Dedifferentiated amniotic fluid mesenchymal stem cell (primary cell): Measurements from ENCODE around the gene KIFC3.
A peak's percentile ranks its signal among the peaks of the same experiment; 100 is the strongest.
"Not testable (repeated sequence)": the region's sequence is repeated elsewhere in the genome, so short reads cannot be mapped to it uniquely, and the experiment has no call there.

Experiments
- DNase-seq: peaks from one replicate; pipeline ENCODE4 v3.0.0-alpha.2; 2016; ENCODE audit errors: extremely low spot score

KIFC3 gene

DNA sequence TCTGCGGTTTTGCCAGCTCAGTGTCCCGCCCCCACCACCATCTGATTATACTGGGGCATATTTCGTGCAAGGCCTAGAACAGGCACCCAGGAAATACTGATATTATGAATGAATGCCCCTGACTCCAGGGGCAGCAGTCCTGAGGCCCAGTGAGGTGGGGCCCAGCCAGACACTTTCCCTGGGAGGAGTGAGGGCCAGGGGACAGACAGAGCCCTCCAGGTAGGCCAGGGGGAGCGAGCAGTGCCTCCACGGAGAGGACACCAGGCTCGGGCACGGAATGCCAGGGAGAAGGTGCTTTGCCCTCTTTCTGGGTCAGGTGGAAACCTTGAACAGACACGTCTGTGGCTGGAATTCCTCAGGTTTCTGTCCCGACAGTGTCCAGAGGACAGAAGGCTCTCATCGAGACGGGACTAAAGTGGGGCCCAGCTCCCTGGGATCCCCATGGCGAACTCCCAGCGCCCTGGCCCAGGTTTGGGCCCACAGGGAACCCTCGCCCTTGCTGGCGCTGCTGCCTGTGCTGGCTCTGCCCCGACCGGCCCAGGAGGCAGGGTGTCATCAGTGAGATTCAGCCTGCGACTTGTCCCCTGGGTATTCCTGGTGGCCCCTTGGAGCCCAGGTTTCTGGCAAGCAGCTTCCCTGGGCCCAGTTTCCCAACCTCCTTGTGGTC, 62.4 kb downstream of the KIFC3 start:
- no peak for DNase-seq

DNA sequence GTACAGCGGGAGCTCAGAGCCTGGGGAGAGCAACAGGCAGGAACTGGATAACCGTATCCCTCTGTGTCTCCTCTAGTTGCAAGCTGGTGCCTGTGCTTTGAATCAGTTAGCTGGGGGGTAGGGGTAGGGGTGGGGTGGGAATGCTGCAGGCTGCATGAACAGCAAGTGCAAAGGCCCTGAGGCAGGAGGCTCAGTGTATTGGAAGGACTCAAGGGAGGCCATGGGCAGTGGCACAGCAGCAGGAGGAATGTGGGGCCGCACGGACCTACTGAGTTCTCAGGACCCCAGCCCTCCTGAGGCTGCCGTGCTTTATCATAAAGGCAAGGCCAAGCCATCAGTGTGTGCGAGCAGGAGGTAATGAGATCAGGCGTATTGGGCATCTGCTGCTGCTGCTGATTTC, 63.4 kb downstream of the KIFC3 start:
- no peak for DNase-seq

DNA sequence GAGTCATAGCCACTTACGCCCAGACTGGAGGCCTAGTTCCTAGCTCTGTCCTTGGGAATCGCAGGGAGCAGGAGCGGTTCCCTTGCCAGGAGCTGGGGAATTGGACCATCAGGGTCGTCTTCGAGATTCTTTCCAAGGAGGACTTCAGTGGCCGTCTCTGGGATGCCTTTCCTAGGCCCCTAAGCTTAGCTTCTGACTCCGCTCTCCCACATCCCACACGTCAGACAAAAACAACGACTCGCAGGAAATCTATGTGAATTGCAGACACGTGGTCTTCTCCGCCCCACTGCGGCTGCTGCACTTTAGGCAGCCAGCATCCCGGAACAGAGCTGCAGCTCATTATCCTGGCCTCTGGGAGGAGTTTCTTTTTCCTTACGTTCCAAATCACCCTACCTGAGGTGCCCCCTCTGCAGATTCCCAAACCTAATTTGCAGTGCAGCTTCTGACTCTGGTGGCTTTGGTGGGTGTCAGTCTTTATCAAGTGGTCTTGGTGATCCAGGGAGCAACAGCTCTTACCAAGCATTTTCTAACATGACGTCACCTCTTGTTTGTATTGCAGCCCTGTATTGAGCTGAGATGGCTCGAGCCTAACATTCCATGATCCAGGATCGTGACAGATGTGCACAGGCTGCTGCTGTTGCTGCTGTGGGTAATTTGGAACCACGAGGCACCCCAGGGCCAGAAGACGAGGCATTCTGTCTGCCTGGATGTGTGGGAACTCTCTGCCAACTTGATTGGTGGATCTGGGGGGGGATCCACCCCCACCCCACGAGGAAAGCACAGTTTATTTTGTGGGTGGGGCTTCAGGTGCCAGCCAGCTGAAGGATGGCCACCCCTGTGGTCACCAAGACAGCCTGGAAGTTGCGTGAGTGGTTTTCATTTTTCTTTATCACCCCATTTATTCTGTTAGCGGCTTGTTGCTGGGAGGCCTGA, 65.6 kb downstream of the KIFC3 start:
- peak; percentile 40 for DNase-seq

DNA sequence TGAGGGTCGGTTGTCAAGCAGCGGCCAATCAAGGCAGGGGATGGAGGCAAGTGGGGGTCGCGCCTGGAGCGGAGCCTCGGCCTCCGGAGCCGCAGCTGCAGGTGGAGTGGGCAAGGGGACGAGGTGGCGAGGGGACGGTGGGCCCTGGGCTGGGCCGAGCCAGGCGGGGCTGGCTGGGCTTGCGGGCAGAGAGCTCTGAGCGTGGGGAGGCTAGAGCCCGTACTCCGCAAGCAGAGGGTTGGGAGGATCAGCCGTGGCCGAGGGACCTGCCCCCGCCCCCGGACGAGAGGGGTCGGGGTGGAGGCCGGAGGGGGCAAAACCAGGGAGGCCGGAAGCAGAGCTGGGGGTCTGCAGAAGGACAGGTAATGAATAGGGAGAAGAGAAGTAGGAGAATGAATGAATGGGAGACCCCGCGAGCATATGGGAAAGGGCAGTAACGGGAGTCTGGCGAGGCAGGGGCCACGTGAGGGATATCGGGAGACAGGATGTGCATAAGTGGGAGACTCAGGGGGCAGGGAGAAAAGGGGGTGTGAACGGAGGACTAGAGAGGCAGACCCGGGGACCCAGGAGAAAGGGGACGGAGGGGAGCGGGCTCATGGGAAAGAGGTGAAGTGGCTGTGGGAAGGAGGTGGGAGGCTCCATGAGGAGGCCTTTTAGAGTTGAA, 66.4 kb downstream of the KIFC3 start, which contains the start of gene KATNB1:
Gene KATNB1 (plus strand): TSS at position 16 of the 664 bp plus-strand sequence. CDS start 1,474 bp downstream, outside the sequence.
- DNase-seq = no peak

DNA sequence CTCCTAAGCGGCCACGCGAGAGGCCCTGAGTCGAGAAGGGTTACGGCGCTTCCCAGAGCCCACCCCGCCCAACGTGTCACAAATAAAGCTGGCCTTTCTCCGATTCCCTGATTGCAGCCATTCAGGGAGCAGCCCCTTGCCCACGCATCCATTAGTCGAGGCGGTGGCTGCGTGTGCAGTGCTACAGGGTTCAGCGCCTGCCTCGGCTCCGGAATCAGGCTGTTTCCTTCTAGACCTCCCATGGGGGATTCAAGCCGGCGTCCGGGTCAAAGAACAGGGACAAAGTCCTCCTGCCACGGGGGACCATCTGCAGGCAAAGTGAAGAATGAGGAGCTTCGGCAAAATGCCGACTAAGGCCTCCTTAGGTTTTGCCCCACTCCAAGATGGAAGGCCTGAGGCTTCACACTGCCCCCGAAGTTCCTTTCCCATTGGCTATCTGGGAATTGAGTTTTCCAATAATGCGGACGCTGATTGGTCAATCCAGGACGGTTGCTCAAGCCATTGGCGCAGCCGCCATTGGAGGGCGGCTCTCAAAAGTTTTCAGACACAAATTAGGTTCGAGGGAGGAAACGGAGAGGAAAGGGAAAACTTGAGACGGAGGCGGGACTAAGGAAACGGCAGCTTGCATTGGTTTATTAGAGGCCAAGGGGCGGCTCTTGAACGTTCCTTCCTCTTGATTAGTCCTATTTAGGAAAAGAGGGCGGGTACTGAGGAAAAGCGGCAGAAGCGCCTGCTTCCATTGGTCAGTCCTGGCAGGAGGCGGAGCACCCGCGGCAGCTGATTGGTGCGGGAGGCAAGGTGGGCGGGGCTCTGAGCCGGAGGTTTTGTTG, 67.2 kb downstream of the KIFC3 start:
- DNase-seq = peak; percentile 100

DNA sequence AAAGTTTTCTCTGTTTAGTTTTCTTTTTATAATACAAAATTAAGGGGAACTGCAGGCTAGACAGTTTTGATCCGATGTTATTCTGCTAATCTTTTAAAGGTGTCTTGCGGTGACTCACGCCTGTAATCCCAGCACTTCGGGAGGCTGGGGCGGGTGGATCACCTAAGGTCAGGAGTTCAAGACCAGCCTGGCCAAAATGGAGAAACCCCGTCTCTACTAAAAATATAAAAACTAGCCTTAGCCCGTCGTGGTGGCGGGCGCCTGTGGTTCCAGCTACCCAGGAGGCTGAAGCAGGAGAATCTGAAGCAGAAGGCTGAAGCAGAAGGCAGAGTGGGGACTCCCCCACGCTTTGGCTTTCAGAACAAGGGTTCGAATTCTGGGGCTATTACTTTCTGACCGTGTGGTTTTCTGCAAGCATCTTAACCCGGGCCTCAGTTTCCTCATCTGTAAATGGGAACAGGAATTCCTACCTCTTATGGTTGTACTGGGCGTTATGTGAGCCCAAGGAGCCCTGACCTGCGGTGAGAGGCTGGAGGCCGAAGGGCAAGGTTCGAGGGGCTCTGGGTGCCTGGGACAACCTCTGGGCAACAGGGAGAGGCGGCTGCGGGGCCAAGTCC, 67.9 kb downstream of the KIFC3 start:
- no peak for DNase-seq

DNA sequence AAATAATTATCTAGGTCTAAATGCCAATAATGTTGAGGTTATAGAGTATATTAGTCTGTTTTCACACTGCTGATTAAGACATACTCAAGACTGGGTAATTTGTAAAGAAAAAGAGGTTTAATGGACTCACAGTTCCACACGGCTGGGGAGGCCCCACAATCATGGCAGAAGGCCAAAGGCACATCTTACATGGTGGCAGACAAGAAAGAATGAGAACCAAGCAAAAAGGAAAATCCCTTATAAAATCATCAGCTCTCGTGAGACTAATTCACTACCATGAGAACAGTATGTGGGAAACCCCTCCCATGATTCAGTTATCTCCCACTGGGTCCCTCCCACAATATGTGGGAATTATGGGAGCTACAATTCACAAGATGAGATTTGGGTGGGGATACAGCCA, 69.6 kb downstream of the KIFC3 start:
- no peak for DNase-seq

DNA sequence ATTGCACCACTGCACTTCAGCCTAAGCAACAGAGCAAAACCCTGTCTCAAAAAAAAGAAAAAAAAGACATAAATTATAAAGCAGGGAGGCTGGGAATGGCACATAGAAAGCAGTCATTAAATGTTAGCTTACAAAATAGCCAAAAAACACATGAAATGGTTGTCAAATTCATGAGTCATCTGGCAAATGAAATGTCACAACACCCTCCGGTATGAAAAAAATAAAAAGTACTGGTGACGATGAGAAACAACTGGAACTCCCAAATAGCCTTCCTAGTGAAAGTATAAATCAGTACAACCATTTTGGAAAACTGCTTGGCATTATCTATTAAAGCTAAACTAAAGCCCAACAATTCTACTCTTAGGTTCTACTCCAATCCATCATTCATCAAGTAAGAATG, 70.3 kb downstream of the KIFC3 start:
- DNase-seq = no peak

DNA sequence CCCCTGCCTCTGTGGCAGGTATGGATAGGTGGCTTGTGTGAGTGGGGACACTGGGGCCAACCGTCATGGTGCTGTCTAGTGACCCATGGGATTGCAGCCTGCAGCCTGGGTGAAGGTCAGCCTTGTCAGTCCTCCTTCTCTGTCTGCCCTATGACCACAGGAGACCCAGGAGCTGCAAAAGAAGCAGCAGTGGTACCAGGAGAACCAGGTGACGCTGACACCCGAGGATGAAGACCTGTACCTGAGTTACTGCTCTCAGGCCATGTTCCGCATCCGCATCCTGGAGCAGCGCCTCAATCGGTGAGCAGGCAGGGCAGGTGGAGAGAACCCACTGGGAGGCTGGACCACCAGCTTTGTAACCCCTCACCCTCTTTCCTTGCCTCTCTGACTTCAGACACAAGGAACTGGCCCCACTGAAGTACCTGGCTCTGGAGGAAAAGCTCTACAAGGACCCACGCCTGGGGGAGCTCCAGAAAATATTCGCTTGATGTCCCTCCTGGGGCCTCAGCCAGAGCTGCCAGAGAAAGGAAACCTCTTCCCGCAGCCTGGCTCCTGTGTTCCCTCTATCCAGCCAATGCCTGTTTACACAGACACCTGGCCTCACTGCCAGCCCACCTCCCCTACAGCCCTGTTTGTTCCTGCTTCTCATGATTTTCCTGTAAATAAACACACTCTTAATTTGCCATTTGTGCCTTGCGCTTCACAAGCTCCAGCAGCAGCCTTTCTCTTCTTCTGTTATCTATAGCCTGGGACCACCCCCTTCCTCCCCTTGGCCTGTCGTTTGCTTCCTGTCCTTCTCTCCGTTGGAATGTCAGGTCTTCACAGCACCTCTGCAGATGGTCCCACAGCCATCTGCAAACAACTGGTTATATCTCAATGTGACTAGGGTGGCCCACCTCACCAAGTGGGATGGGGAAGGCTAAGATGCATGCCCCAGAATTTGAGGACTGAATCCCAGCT, 71.2 kb downstream of the KIFC3 start:
- no peak for DNase-seq

DNA sequence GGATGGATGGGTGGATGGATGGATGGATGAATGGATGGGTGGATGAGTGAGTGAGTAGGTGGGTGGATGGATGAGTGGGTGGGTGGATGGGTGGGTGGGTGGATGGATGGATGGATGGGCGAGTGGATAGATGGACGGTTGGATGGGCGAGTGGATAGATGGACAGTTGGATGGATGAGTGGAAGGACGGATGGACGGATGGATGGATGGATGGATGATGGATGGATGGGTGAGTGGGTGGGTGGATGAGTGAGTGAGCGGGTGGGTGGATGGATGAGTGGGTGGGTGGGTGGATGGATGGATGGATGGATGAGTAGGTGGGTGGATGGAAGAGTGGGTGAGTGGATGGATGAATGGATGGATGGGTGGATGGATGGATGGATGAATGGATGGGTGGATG, 72.4 kb downstream of the KIFC3 start:
- DNase-seq = not testable (repeated sequence)

DNA sequence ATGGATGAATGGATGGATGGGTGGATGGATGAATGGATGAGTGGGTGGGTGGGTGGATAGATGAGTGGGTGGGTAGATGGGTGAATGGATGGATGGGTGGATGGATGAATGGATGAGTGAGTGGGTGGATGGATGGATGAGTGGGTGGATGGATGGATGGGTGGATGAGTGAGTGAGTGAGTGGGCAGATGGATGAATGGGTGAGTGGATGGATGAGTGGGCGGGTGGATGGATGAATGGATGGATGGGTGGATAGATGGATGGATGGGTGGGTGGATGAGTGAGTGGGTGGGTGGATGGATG, 73.2 kb downstream of the KIFC3 start:
- DNase-seq = no peak

DNA sequence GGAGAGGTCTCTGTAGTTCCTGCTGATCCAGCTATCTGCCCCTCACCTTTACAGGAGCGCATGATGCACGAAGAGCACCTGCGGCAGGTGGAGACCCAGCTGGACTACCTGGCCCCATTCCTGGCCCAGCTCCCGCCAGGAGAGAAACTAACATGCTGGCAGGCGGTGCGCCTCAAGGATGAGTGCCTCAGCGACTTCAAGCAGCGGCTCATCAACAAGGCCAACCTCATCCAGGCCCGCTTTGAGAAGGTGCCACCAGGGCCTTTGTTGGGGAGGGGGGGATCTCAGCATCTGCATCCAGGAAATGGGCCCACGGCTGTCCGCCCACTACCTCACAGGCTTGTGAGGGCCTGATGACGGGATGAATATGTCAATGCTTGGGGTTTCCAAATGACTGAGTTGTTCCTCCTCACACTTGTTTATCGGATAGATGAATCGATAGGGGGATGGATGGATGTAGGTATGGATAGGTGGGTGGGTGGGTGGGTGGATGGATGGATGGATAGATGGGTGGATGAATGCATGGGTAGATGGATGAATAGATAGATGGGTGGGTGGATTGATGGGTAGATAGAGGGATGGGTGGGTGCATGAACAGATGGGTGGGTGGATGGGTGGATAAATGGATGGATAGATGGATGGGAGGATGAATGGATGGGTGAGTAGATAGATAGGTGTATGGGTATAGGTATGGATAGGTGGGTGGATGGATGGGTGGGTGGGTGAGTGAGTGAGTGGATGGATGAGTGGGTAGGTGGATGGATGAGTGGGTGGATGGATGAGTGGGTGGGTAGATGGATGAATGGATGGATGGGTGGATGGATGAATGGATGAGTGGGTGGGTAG, 73.7 kb downstream of the KIFC3 start:
- DNase-seq = no peak

DNA sequence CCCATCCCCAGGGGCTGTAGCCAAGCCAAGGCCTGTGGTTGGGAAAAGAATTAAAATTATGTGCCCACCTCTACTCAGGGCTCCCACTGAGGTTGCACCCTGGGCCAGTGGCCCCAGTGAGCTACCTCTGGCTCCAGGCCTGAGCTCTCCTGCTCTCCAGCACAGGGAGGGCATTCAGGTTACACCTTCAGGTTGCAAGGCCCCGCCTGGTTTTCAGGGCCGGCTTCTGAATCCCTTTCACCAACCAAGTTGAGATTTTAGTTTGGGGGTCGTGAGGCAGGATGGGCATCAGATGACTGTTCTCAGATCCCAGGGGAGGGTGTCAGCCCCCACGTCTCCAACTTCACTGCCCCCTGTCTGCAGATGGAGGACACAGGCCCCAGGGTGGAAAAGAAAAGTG, 74.7 kb downstream of the KIFC3 start:
- DNase-seq = no peak

DNA sequence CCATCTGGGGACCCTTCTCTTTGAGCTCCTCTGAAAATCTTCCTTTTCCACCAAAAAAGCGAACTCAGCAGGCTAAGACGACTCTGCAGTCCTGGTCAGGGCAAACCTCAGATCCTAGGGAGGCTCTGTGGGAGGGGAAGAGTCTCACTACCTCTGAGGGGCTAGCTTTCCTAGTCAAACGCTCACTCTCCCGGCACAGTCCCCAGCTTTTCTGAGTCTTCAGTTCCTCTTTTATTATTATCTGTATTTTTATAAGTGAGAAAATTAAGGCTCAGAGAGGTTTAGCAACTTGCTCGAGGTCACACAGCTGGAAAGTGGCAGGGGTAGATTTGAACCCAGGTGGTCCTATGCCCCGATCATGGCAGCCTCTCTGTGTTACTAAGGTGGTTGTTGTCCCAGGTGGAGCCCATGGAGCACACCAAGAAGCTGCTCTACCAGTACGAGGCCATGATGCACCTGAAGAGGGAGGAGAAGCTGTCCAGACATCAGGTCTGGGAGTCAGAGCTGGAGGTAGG, 75.8 kb downstream of the KIFC3 start:
- no peak for DNase-seq

DNA sequence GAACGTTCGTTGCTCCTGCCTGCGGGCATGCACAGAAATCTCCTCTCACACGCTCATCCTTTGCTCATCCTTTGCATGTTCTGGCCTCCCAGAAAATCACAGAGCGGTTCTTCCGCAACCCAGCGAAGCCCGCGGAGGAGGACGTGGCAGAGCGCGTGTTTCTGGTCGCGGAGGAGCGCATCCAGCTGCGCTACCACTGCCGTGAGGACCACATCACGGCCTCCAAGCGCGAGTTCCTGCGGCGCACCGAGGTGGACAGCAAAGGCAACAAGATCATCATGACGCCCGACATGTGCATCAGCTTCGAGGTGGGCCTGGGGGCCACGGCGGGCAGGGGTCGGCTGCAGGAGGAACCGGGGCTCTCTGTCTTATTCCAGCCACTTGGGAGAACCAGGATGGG, 76.3 kb downstream of the KIFC3 start:
- no peak for DNase-seq

DNA sequence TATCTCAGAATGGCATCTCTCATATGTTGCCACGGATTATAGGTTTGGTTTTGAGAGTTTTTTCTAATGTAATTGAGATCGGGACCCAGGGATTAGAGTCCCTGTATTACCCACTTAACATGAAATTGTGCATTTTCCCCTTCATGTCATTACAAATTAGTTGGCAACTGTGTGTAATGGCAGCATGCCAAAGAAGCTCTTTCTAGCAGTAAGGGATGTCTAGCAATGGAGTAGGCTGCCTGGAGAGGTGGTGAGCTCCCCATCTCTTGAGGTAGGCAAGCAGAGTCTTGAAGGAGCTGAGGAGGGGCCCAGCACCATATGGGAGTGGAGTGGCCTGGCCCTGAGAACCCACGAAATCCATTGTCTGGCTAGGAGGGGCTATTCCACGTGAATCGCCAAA, 76.7 kb downstream of the KIFC3 start:
- no peak for DNase-seq

DNA sequence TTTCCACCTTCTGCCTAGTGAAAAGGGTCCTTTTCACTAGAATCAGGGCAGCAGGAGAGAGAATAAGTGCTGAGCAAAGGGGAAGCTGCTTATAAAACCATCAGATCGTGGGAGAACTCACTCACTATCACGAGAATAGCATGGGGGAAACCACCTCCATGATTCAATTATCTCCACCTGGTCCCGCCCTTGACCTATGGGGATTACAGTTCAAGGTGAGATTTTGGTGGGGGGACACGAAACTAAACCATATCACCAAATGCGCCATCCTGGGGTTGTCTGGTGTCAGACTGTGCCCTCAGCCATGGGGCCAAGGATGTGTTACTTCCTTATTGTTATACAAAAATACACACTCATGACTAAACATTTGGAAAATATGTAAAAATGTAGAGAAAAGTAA, 77.1 kb downstream of the KIFC3 start:
- DNase-seq = no peak

DNA sequence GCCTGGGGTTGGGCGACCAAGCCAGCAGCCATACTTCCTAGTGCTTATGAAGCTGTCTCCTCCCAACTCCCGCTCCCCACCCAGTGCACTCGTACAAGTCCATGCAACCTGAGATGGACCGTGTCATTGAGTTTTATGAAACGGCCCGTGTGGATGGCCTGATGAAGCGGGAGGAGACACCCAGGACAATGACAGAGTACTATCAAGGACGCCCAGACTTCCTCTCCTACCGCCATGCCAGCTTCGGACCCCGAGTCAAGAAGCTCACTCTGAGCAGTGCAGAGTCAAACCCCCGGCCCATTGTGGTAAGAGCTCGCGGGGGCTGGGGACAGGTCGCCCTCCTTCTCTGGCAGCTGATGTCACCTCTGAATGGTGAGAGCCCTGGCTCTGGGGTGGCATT, 77.8 kb downstream of the KIFC3 start:
- no peak for DNase-seq

DNA sequence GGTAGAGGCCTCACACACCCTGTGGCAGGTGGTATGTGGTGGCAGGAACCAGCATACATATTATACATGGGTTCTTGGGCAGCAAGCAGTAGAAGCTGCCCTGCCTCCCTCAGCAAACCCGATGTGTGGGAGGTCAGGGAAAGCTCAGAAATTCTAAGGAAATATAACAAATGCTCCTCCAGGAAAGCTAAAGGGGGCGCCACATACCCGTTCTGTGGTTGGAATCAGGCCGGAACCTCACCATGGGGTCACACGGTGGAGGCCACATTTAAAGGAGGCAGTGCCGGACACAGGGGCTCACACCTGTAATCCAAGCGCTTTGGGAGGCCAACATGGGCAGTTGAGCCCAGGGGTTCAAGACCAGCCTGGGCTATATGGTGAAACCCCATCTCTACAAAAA, 79.1 kb downstream of the KIFC3 start:
- DNase-seq = no peak
